B cell (primary cell): ENCODE results near the gene BDP1. TPM values are rescaled to one million over a fixed set of nuclear protein-coding genes. Genes with fewer than 3 reads are reported as not detected.

Experiments
- ATAC-seq: fragments of 200-7000 bp; cut with Tn5 transposase; one replicate; pipeline ENCODE4 v1.10.0; 2021; ENCODE audit warnings: low read depth, mild to moderate bottlenecking, moderate number of reproducible peaks, moderate library complexity
- CTCF ChIA-PET: fragments of 350-600 bp; sonication (Branson Sonifier 250); formaldehyde crosslinking; loops from one replicate; lab custom pipeline; 2021; ENCODE audit warnings: antibody characterized with exemption, inconsistent platforms; lab: Charles Lee
- POLR2A ChIA-PET: fragments of 350-600 bp; sonication (Branson Sonifier 250); formaldehyde crosslinking; loops from one replicate; lab custom pipeline; 2021; ENCODE audit warnings: antibody characterized with exemption; lab: Charles Lee
- DNase-seq: peaks from one replicate; pipeline ENCODE4 v3.0.0; 2013
- H2AFZ ChIP-seq: 2 replicates; pipeline ENCODE4 v1.6.1; 2012; ENCODE audit warnings: mild to moderate bottlenecking, low read depth, low read length; ENCODE audit not compliant: insufficient read depth, poor library complexity, severe bottlenecking
- H3K27ac ChIP-seq, 2 donors: 1 replicate in 1 of 2; 2 replicates in 1 of 2; pipeline ENCODE4 v1.5.1; 2012 to 2013; ENCODE audit warnings: low read length in 2 of 2, mild to moderate bottlenecking in 2 of 2, moderate library complexity in 1 of 2
- H3K27me3 ChIP-seq, 4 experiments: fragments of 200-600 bp in 1 of 4; sonication (generic) in 1 of 4; replicated peaks in 1 of 4; 1 replicate in 2 of 4; 2 replicates in 2 of 4; pipeline versions ENCODE4 v1.6.1 to v1.7.0; 2013 to 2016; ENCODE audit warnings: low read length in 3 of 4, mild to moderate bottlenecking in 2 of 4, mixed read lengths in 1 of 4, moderate library complexity in 1 of 4; ENCODE audit not compliant: insufficient read depth in 4 of 4, control insufficient read depth in 3 of 4; ENCODE audit errors: control extremely low read depth in 1 of 4
- H3K36me3 ChIP-seq, 2 experiments: replicated peaks in 1 of 2; 1 replicate in 1 of 2; 2 replicates in 1 of 2; pipeline versions ENCODE4 v1.6.1 to v1.7.1; 2013; ENCODE audit warnings: low read length in 1 of 2; ENCODE audit not compliant: insufficient read depth in 2 of 2, control insufficient read depth in 1 of 2; ENCODE audit errors: control extremely low read depth in 1 of 2, extremely low read depth in 1 of 2
- H3K4me1 ChIP-seq, 2 donors: fragments of 200-600 bp in 1 of 2; sonication (generic) in 1 of 2; 1 replicate in 1 of 2; 2 replicates in 1 of 2; pipeline versions ENCODE4 v1.5.1 to v1.6.1; 2013 to 2017; ENCODE audit warnings: low read length in 2 of 2; ENCODE audit not compliant: control insufficient read depth in 2 of 2, insufficient read depth in 2 of 2
- H3K4me2 ChIP-seq: replicated peaks from 2 replicates; pipeline ENCODE3; 2012; ENCODE audit warnings: mild to moderate bottlenecking, low read depth, low read length; ENCODE audit not compliant: poor library complexity, severe bottlenecking
- H3K4me3 ChIP-seq, 5 experiments: fragments of 200-600 bp in 1 of 5; sonication (generic) in 1 of 5; 1 replicate in 3 of 5; 2 replicates in 2 of 5; pipeline versions ENCODE4 v1.5.1 to v1.7.0; 2011 to 2016; ENCODE audit warnings: low read length in 4 of 5, mild to moderate bottlenecking in 4 of 5, low read depth in 2 of 5, control low read depth in 1 of 5, moderate library complexity in 1 of 5; ENCODE audit not compliant: insufficient read depth in 1 of 5; ENCODE audit errors: control extremely low read depth in 1 of 5, extremely low read depth in 1 of 5
- H3K79me2 ChIP-seq: fragments of 200-600 bp; sonication (generic); one replicate; pipeline ENCODE4 v1.6.0; 2016; ENCODE audit warnings: low read length; ENCODE audit not compliant: control insufficient read depth, insufficient read depth
- H3K9ac ChIP-seq: fragments of 200-600 bp; sonication (generic); 2 replicates; pipeline ENCODE4 v1.6.1; 2017; ENCODE audit warnings: mild to moderate bottlenecking, low read length, moderate library complexity
- H3K9me3 ChIP-seq, 3 donors: one replicate each; pipeline versions ENCODE4 v1.6.1 to v1.7.1; 2013; ENCODE audit warnings: low read length in 2 of 3; ENCODE audit not compliant: control insufficient read depth in 2 of 3, insufficient read depth in 1 of 3; ENCODE audit errors: control extremely low read depth in 1 of 3
- H4K20me1 ChIP-seq: 2 replicates; pipeline ENCODE4 v1.6.0; 2012; ENCODE audit warnings: mild to moderate bottlenecking, low read length; ENCODE audit not compliant: insufficient read depth, control insufficient read depth, poor library complexity, severe bottlenecking
- H3K27ac Mint-ChIP-seq: one replicate; pipeline ENCODE4 v1.8.0; 2021; ENCODE audit warnings: mixed read lengths
- H3K27me3 Mint-ChIP-seq: one replicate; pipeline ENCODE4 v1.8.0; 2021; ENCODE audit warnings: mixed read lengths
- H3K4me1 Mint-ChIP-seq: one replicate; pipeline ENCODE4 v1.8.0; 2021; ENCODE audit warnings: mixed read lengths
- H3K4me3 Mint-ChIP-seq: one replicate; pipeline ENCODE4 v1.8.0; 2021; ENCODE audit warnings: mixed read lengths
- H3K9me3 Mint-ChIP-seq: one replicate; pipeline ENCODE4 v1.8.0; 2022; ENCODE audit warnings: mixed read lengths; ENCODE audit not compliant: insufficient read depth
- EZH2 ChIP-seq: IDR thresholded peaks from 2 replicates; pipeline ENCODE4 v1.6.1; 2012; ENCODE audit warnings: borderline replicate concordance, low read depth, mild to moderate bottlenecking, moderate library complexity, low read length; ENCODE audit not compliant: insufficient read depth, poor library complexity, severe bottlenecking
- WGBS: methylation state at CpG from one replicate; pipeline ENCODE4 v1.1.5; 2013; ENCODE audit warnings: missing lambda C conversion rate; ENCODE audit not compliant: insufficient coverage; 5-methylcytosine and 5-hydroxymethylcytosine counted together
- intact Hi-C: fragments of 100-400 bp; cut with micrococcal nuclease; formaldehyde crosslinking; loops from one replicate; pipeline ENCODE4 v1.10.0; 2022
- polyA plus RNA-seq: library from polyadenylated mRNA; depleted of rRNA; stranded (reverse); fragments of >200 nt; gene quantifications from 2 replicates; pipeline ENCODE4 v1.2.3, GENCODE V29; 2012
- total RNA-seq, 2 donors: library from RNA; stranded (reverse); fragments of 120-200 nt in 1 of 2; gene quantifications; 1 replicate in 1 of 2; 2 replicates in 1 of 2; pipeline versions ENCODE4 v1.2.3 to v1.2.4, GENCODE V29; 2013 to 2022
- TF ChIP-seq, protein P1 (sequence below): fragments of 200-600 bp; IDR thresholded peaks from one replicate; pipeline ENCODE4 v1.8.0; 2022; ENCODE audit warnings: antibody characterized with exemption, mild to moderate bottlenecking

Gene BDP1
- total and polyA plus RNA-seq, 2 donors (not counting 1 experiment from before 2014, with no cell fraction given) = 7.9 to 59.4 TPM

- peak; percentile 97 for ATAC-seq
- under 1% methylated on average over 55 of the region's 56 CpGs for whole genome bisulfite sequencing
- Mint-ChIP-seq H3K27me3 (no peaks in the 10 kb centered on the region), H3K4me3 (peak within 1 kb of the TSS; percentile 97), H3K4me1 (peaks cover 39% of the 10 kb centered on the region), H3K27ac (peak within 1 kb of the TSS; percentile 99), H3K9me3 (no peaks in the 10 kb centered on the region)
- ChIA-PET POLR2A (interaction anchor here (0.9 to 1.8 kb wide), 2 partner anchors 132 to 733 kb away, joined by 3 to 9 read pairs; partner anchors contain the start of genes BDP1, MRPS27 and PTCD2), CTCF (interaction anchor here (2.6 kb wide), 1 partner anchor 14 kb away, joined by 10 read pairs; no protein-coding TSS in a partner anchor)
- Histone ChIP-seq H3K4me3 (peak within 1 kb of the TSS; percentile 72 to 95 (median 92)), H3K9me3 (no peaks in the 10 kb centered on the region), H3K4me1 (peaks cover 27 to 32% of the 10 kb centered on the region in 2 donors), H2AFZ (peak within 1 kb of the TSS; percentile 99), H3K27ac (peak within 1 kb of the TSS; percentile 83 to 97), H3K27me3 (no peaks in the 10 kb centered on the region), H3K9ac (peak within 1 kb of the TSS; percentile 99), H3K4me2 (peak within 1 kb of the TSS; percentile 81), H4K20me1 (no peaks in the 10 kb centered on the region), H3K36me3 (peaks cover 0 to 3% of the 10 kb centered on the region in 2 experiments), H3K79me2 (peaks cover 44% of the 10 kb centered on the region)
- intact Hi-C loops = loop anchor here (1.0 to 5.0 kb wide), 2 partner anchors 132 to 720 kb away; partner anchors contain the start of gene BDP1
- DNase-seq = peak; percentile 97
- TF ChIP-seq, protein P1, sequence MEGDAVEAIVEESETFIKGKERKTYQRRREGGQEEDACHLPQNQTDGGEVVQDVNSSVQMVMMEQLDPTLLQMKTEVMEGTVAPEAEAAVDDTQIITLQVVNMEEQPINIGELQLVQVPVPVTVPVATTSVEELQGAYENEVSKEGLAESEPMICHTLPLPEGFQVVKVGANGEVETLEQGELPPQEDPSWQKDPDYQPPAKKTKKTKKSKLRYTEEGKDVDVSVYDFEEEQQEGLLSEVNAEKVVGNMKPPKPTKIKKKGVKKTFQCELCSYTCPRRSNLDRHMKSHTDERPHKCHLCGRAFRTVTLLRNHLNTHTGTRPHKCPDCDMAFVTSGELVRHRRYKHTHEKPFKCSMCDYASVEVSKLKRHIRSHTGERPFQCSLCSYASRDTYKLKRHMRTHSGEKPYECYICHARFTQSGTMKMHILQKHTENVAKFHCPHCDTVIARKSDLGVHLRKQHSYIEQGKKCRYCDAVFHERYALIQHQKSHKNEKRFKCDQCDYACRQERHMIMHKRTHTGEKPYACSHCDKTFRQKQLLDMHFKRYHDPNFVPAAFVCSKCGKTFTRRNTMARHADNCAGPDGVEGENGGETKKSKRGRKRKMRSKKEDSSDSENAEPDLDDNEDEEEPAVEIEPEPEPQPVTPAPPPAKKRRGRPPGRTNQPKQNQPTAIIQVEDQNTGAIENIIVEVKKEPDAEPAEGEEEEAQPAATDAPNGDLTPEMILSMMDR = no peak
- TF ChIP-seq EZH2 = no peak
Measured at GRCh38 chr5:71586941-71587765, 131.7 kb downstream of the BDP1 start, which contains the start of gene MCCC2. Gene MCCC2, plus strand, starts transcription at chr5:71587340. Its CDS starts 86 bp downstream, at chr5:71587426.
